Colonic mucosa (tissue), 4 donors: ENCODE measurements around the gene RPTOR. TPM values are rescaled to one million over a fixed set of nuclear protein-coding genes. Genes with fewer than 3 reads are reported as not detected.

ENCODE experiments used
- DNase-seq: peaks from one replicate; pipeline ENCODE4 v3.0.0-alpha.2; 2020
- H3K27ac ChIP-seq: fragments of 200-600 bp; one replicate; pipeline ENCODE4 v1.8.0; 2021
- H3K27me3 ChIP-seq: fragments of 200-600 bp; one replicate; pipeline ENCODE4 v1.8.0; 2021
- H3K36me3 ChIP-seq: fragments of 200-600 bp; one replicate; pipeline ENCODE4 v1.8.0; 2021
- H3K4me1 ChIP-seq: fragments of 200-600 bp; one replicate; pipeline ENCODE4 v1.8.0; 2021; ENCODE audit warnings: mild to moderate bottlenecking
- H3K4me3 ChIP-seq: fragments of 200-600 bp; one replicate; pipeline ENCODE4 v1.8.0; 2021
- H3K9ac ChIP-seq, 2 donors: one replicate each; pipeline ENCODE4 v1.7.0; 2013; ENCODE audit warnings: control low read depth in 2 of 2, low read depth in 2 of 2, low read length in 2 of 2
- H3K9me3 ChIP-seq: fragments of 200-600 bp; one replicate; pipeline ENCODE4 v1.8.0; 2021
- CTCF ChIP-seq: fragments of 200-600 bp; IDR thresholded peaks from one replicate; pipeline ENCODE4 v1.8.0; 2022; ENCODE audit warnings: antibody characterized with exemption, mild to moderate bottlenecking
- intact Hi-C: fragments of 100-400 bp; cut with DNase I; formaldehyde crosslinking; loops from one replicate; pipeline ENCODE4 v1.14.1; 2022
- total RNA-seq, 2 donors: library from RNA; stranded (reverse); fragmentation: NEBNext Ultra II Directional in 1 of 2; extraction: Animal tissue kit (Norgen Biotek cat#: 25700) in 1 of 2; gene quantifications; one replicate each; pipeline ENCODE4 v1.2.1, GENCODE V29; 2021
- donor health status: healthy.
- donor health status: DM: no; HTN: no; CAD: no.
- donor health status: DM: no; HTN: no; CAD: no.

RPTOR gene
- total RNA-seq, 2 donors from 2014 or later, result 21.2 to 39.6 TPM

GRCh38 chr17:80981062-80981902 is 436.6 kb downstream of the RPTOR start:
- H3K36me3 ChIP-seq, result no peaks in the 10 kb centered on the region
- H3K27me3 ChIP-seq, result peaks cover 10% of the 10 kb centered on the region
- no peaks in the 10 kb centered on the region for H3K9me3 ChIP-seq
- intact Hi-C loops, result no loop called here
- no peaks in the 10 kb centered on the region for H3K4me1 ChIP-seq
- no peak overlapping the region for H3K9ac ChIP-seq
- H3K4me3 ChIP-seq, result no peak overlapping the region
- TF ChIP-seq CTCF, result peak; percentile 81
- H3K27ac ChIP-seq, result no peak overlapping the region
- DNase-seq, result no peak

- TF ChIP-seq CTCF, result no peak
- intact Hi-C loops, result no loop called here
- no peak for DNase-seq
- no peaks in the 10 kb centered on the region for H3K4me1 ChIP-seq
- H3K36me3 ChIP-seq, result no peaks in the 10 kb centered on the region
- no peak overlapping the region for H3K4me3 ChIP-seq
- H3K9ac ChIP-seq, result no peak overlapping the region
- peaks cover 10% of the 10 kb centered on the region for H3K27me3 ChIP-seq
- H3K27ac ChIP-seq, result no peak overlapping the region
- H3K9me3 ChIP-seq, result no peaks in the 10 kb centered on the region
Measured at GRCh38 chr17:80981929-80982425, 437.3 kb downstream of the RPTOR start.

- H3K27ac ChIP-seq, result no peak overlapping the region
- no peak overlapping the region for H3K9ac ChIP-seq
- H3K4me3 ChIP-seq, result no peak overlapping the region
- no peak for TF ChIP-seq CTCF
- no peaks in the 10 kb centered on the region for H3K4me1 ChIP-seq
- no peaks in the 10 kb centered on the region for H3K36me3 ChIP-seq
- peaks cover 10% of the 10 kb centered on the region for H3K27me3 ChIP-seq
- H3K9me3 ChIP-seq, result no peaks in the 10 kb centered on the region
- no peak for DNase-seq
- intact Hi-C loops, result no loop called here
Measured at GRCh38 chr17:80982426-80982974, 437.9 kb downstream of the RPTOR start.

- no peak overlapping the region for H3K4me3 ChIP-seq
- H3K36me3 ChIP-seq, result no peaks in the 10 kb centered on the region
- no peak overlapping the region for H3K9ac ChIP-seq
- intact Hi-C loops, result no loop called here
- DNase-seq, result no peak
- H3K27ac ChIP-seq, result no peak overlapping the region
- no peaks in the 10 kb centered on the region for H3K4me1 ChIP-seq
- no peak for TF ChIP-seq CTCF
- H3K9me3 ChIP-seq, result no peaks in the 10 kb centered on the region
- H3K27me3 ChIP-seq, result peaks cover 10% of the 10 kb centered on the region
Measured at GRCh38 chr17:80983545-80983944, 438.9 kb downstream of the RPTOR start.

- no peak overlapping the region for H3K27ac ChIP-seq
Measured at GRCh38 chr17:80984749-80985148, 440.1 kb downstream of the RPTOR start.

More at GRCh38 chr17:80984749-80985148, 440.1 kb downstream of the RPTOR start:
- no peaks in the 10 kb centered on the region for H3K4me1 ChIP-seq
- peaks cover 10% of the 10 kb centered on the region for H3K27me3 ChIP-seq
- no peak overlapping the region for H3K4me3 ChIP-seq
- intact Hi-C loops, result no loop called here
- no peak for TF ChIP-seq CTCF
- H3K9ac ChIP-seq, result no peak overlapping the region
- H3K36me3 ChIP-seq, result no peaks in the 10 kb centered on the region
- no peaks in the 10 kb centered on the region for H3K9me3 ChIP-seq
- DNase-seq, result no peak
